Mesendoderm (in vitro differentiated cells): Measurements from ENCODE around the gene KLHL29.

Source experiments
- DNase-seq: peaks from one replicate; pipeline ENCODE4 v3.0.0; 2013
- H2AK5ac ChIP-seq: 2 replicates; pipeline ENCODE4 v1.6.1; 2013; ENCODE audit warnings: low read length, inconsistent platforms
- H2BK120ac ChIP-seq: 2 replicates; pipeline ENCODE4 v1.6.1; 2013; ENCODE audit warnings: low read depth, mild to moderate bottlenecking, low read length, moderate library complexity, mixed read lengths
- H2BK15ac ChIP-seq: replicated peaks from 2 replicates; pipeline ENCODE4 v1.6.1; 2013; ENCODE audit warnings: low read depth, mild to moderate bottlenecking, moderate library complexity
- H2BK5ac ChIP-seq: 2 replicates; pipeline ENCODE4 v1.6.1; 2013; ENCODE audit warnings: low read length, inconsistent platforms
- H3K18ac ChIP-seq: 2 replicates; pipeline ENCODE4 v1.6.1; 2013; ENCODE audit warnings: mild to moderate bottlenecking, low read length, mixed read lengths
- H3K23ac ChIP-seq: one replicate; pipeline ENCODE4 v1.6.1; 2013; ENCODE audit warnings: low read length
- H3K27ac ChIP-seq: 2 replicates; pipeline ENCODE4 v1.5.1; 2013; ENCODE audit warnings: low read depth, mild to moderate bottlenecking, inconsistent platforms, low read length, moderate library complexity
- H3K27me3 ChIP-seq: 2 replicates; pipeline ENCODE4 v1.6.1; 2013; ENCODE audit warnings: low read length, control low read depth, mild to moderate bottlenecking, inconsistent platforms; ENCODE audit not compliant: insufficient read depth, poor library complexity
- H3K36me3 ChIP-seq: 2 replicates; pipeline ENCODE4 v1.6.1; 2013; ENCODE audit warnings: low read length, inconsistent platforms; ENCODE audit not compliant: control insufficient read depth, insufficient read depth
- H3K4ac ChIP-seq: one replicate; pipeline ENCODE4 v1.6.1; 2013; ENCODE audit warnings: low read depth, mild to moderate bottlenecking, low read length, moderate library complexity
- H3K4me1 ChIP-seq: 2 replicates; pipeline ENCODE4 v1.6.1; 2013; ENCODE audit warnings: low read depth, low read length, inconsistent platforms; ENCODE audit not compliant: control insufficient read depth
- H3K4me2 ChIP-seq: 2 replicates; pipeline ENCODE4 v1.6.1; 2013; ENCODE audit warnings: low read length
- H3K4me3 ChIP-seq: 2 replicates; pipeline ENCODE4 v1.5.1; 2013; ENCODE audit warnings: mild to moderate bottlenecking, low read length
- H3K56ac ChIP-seq: one replicate; pipeline ENCODE4 v1.6.1; 2013; ENCODE audit warnings: low read length
- H3K79me1 ChIP-seq: 2 replicates; pipeline ENCODE4 v1.6.1; 2013; ENCODE audit warnings: low read length, inconsistent platforms
- H3K79me2 ChIP-seq: 2 replicates; pipeline ENCODE4 v1.6.1; 2013; ENCODE audit warnings: mild to moderate bottlenecking, low read length; ENCODE audit not compliant: control insufficient read depth, insufficient read depth
- H3K9ac ChIP-seq: 2 replicates; pipeline ENCODE4 v1.6.1; 2013; ENCODE audit warnings: low read length, inconsistent platforms
- H4K5ac ChIP-seq: one replicate; pipeline ENCODE4 v1.6.1; 2013; ENCODE audit warnings: low read length
- H4K8ac ChIP-seq: one replicate; pipeline ENCODE4 v1.6.1; 2013; ENCODE audit warnings: low read depth, mild to moderate bottlenecking, control low read depth, low read length, moderate library complexity
- WGBS: extraction: QIAGEN DNeasy Blood & Tissue Kit; methylation state at CpG from one replicate; pipeline ENCODE4 v1.1.7; 2013; ENCODE audit warnings: low lambda C conversion rate, missing lambda C conversion rate; ENCODE audit not compliant: insufficient coverage; ENCODE audit errors: extremely low coverage; 5-methylcytosine and 5-hydroxymethylcytosine counted together

The KLHL29 gene

GRCh38 chr2:23409248-23409647, 24.3 kb downstream of the KLHL29 start:
- H3K27me3 ChIP-seq: no peaks in the 10 kb centered on the region
- no peak overlapping the region for H3K56ac ChIP-seq
- no peak overlapping the region for H2BK15ac ChIP-seq
- no peak overlapping the region for H2AK5ac ChIP-seq
- no peak overlapping the region for H2BK120ac ChIP-seq
- no peak for DNase-seq
- H3K27ac ChIP-seq: no peak overlapping the region
- no peak overlapping the region for H3K4ac ChIP-seq
- H3K79me1 ChIP-seq: no peaks in the 10 kb centered on the region
- H4K8ac ChIP-seq: no peak overlapping the region
- peaks cover 3% of the 10 kb centered on the region for H3K4me1 ChIP-seq
- WGBS: no CpG with 5 or more reads among the region's 8 CpGs
- no peaks in the 10 kb centered on the region for H3K36me3 ChIP-seq
- H3K4me3 ChIP-seq: no peak overlapping the region
- H3K9ac ChIP-seq: no peak overlapping the region
- no peak overlapping the region for H2BK5ac ChIP-seq
- H4K5ac ChIP-seq: no peak overlapping the region
- H3K79me2 ChIP-seq: no peaks in the 10 kb centered on the region
- H3K18ac ChIP-seq: no peak overlapping the region
- no peak overlapping the region for H3K23ac ChIP-seq
- H3K4me2 ChIP-seq: no peak overlapping the region

- DNase-seq: no peak
- no peak overlapping the region for H3K27ac ChIP-seq
- H3K4me1 ChIP-seq: no peaks in the 10 kb centered on the region
- H2BK15ac ChIP-seq: no peak overlapping the region
- no peak overlapping the region for H3K4me2 ChIP-seq
- H3K18ac ChIP-seq: no peak overlapping the region
- no peak overlapping the region for H4K5ac ChIP-seq
- H3K23ac ChIP-seq: no peak overlapping the region
- no peak overlapping the region for H3K9ac ChIP-seq
- H3K36me3 ChIP-seq: no peaks in the 10 kb centered on the region
- H2AK5ac ChIP-seq: no peak overlapping the region
- no peaks in the 10 kb centered on the region for H3K79me1 ChIP-seq
- no peaks in the 10 kb centered on the region for H3K79me2 ChIP-seq
- H2BK5ac ChIP-seq: no peak overlapping the region
- no peak overlapping the region for H3K4ac ChIP-seq
- no peak overlapping the region for H4K8ac ChIP-seq
- no CpG with 5 or more reads among the region's 6 CpGs for WGBS
- no peak overlapping the region for H3K56ac ChIP-seq
- no peak overlapping the region for H2BK120ac ChIP-seq
- no peaks in the 10 kb centered on the region for H3K27me3 ChIP-seq
- H3K4me3 ChIP-seq: no peak overlapping the region
Observed at GRCh38 chr2:23410596-23410995, 25.6 kb downstream of the KLHL29 start.

DNA sequence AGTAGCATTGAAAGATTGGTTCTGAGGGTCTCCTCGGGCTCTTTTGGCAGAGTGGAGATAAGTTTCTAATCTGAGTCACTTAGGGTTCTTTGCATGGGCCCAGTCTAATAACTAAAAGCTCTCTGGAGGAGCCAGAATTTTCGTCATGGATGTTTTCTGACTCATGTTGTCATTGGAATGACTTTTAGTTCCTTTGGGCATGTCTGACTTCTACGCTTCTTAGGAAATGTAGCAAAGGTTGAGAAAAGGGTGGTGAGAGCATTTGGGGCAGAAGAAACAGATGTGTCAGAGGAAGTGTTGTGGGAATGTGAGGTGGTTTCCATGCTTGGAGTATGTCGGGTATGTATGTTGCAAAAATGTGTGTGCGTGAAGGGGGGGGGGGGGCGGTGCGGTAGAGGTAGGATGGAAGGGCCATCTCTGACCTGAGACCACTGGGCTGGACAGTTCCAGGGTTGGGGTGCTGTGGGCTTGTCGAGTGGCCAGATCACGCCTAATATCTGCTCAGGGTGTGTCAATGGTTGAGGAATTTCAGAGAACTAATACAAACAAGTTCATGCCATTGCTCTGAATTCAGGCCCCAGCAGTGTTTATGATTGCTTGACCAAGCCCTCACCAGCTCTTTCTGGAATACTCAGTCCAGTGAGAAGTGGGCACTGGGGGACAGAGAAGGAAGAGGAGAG, 26.9 kb downstream of the KLHL29 start:
- Histone ChIP-seq H3K18ac (no peak overlapping the region), H2BK15ac (no peak overlapping the region), H3K79me1 (no peaks in the 10 kb centered on the region), H2AK5ac (no peak overlapping the region), H3K4me2 (no peak overlapping the region), H4K5ac (no peak overlapping the region), H3K9ac (no peak overlapping the region), H3K56ac (no peak overlapping the region), H3K4ac (no peak overlapping the region), H2BK5ac (no peak overlapping the region), H3K4me3 (no peak overlapping the region), H3K27ac (no peak overlapping the region), H3K79me2 (no peaks in the 10 kb centered on the region), H3K23ac (no peak overlapping the region), H3K27me3 (no peaks in the 10 kb centered on the region), H4K8ac (no peak overlapping the region), H3K4me1 (no peaks in the 10 kb centered on the region), H3K36me3 (no peaks in the 10 kb centered on the region), H2BK120ac (no peak overlapping the region)
- no peak for DNase-seq
- no CpG with 5 or more reads among the region's 9 CpGs for WGBS

DNA sequence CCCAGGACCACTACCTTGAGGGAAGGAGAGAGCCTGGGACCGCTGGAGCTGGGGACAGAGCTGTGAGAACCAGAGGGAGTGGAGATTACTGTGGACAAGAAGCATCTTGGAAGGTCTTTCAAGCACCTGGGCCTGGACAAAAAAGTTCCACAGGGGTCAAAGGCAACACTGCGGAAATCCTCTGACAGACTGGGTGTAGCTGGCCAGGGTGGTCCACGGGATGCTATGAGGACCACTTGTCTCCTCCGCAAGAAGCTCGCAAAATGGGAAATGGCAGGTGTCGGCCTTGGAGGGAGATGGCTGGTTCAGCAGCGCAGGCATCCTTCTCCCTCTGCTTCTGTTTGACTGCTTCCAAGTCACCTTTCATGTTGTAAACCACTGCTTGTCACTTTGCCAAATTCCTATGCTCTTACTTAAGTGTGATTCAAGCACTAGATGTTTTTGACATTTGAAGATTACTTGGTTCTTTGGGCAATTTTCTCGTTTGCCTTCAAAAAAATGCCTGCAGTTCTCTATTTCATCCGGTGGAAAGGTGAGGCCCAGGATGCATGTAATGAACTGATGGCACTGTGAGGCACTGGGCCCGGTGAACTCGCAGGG, 27.7 kb downstream of the KLHL29 start:
- H3K9ac ChIP-seq: no peak overlapping the region
- H3K4me2 ChIP-seq: no peak overlapping the region
- no peak overlapping the region for H2BK15ac ChIP-seq
- no CpG with 5 or more reads among the region's 11 CpGs for WGBS
- H3K4me3 ChIP-seq: no peak overlapping the region
- H4K8ac ChIP-seq: no peak overlapping the region
- H3K36me3 ChIP-seq: no peaks in the 10 kb centered on the region
- DNase-seq: no peak
- H3K4me1 ChIP-seq: no peaks in the 10 kb centered on the region
- no peak overlapping the region for H2AK5ac ChIP-seq
- no peak overlapping the region for H3K23ac ChIP-seq
- H3K4ac ChIP-seq: no peak overlapping the region
- no peaks in the 10 kb centered on the region for H3K79me2 ChIP-seq
- no peak overlapping the region for H4K5ac ChIP-seq
- no peak overlapping the region for H3K18ac ChIP-seq
- no peak overlapping the region for H3K56ac ChIP-seq
- H2BK5ac ChIP-seq: no peak overlapping the region
- H3K27me3 ChIP-seq: no peaks in the 10 kb centered on the region
- H3K27ac ChIP-seq: no peak overlapping the region
- H2BK120ac ChIP-seq: no peak overlapping the region
- H3K79me1 ChIP-seq: no peaks in the 10 kb centered on the region

DNA sequence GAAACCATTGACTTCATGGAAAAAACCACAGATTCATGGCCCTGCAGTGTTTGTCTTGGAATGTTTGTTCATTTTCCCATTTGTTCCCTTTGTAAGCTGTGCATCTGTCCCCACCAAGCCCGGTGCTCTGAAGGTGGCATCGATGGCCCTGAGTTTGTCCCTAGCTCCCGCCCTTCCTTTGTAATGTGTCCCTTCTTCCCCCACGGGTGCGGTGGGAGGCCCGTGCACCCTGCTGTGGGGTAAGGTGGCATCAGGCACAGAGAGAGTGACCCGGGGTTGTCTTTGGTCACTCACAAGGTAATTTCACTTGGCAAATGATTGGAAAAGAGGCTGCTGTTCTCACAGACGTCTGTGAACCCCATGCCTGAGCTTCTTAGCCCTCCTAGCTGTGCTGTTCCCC, 28.7 kb downstream of the KLHL29 start:
- no peak overlapping the region for H2AK5ac ChIP-seq
- no peak overlapping the region for H3K4ac ChIP-seq
- H3K4me1 ChIP-seq: no peaks in the 10 kb centered on the region
- no peak overlapping the region for H3K18ac ChIP-seq
- H3K79me2 ChIP-seq: no peaks in the 10 kb centered on the region
- H3K23ac ChIP-seq: no peak overlapping the region
- H4K5ac ChIP-seq: no peak overlapping the region
- H3K27me3 ChIP-seq: no peaks in the 10 kb centered on the region
- H2BK15ac ChIP-seq: no peak overlapping the region
- no peak overlapping the region for H4K8ac ChIP-seq
- no CpG with 5 or more reads among the region's 8 CpGs for WGBS
- no peak overlapping the region for H3K4me3 ChIP-seq
- H3K36me3 ChIP-seq: no peaks in the 10 kb centered on the region
- no peak overlapping the region for H3K27ac ChIP-seq
- no peak overlapping the region for H2BK5ac ChIP-seq
- DNase-seq: no peak
- no peak overlapping the region for H3K4me2 ChIP-seq
- H3K9ac ChIP-seq: no peak overlapping the region
- no peak overlapping the region for H3K56ac ChIP-seq
- no peaks in the 10 kb centered on the region for H3K79me1 ChIP-seq
- H2BK120ac ChIP-seq: no peak overlapping the region

DNA sequence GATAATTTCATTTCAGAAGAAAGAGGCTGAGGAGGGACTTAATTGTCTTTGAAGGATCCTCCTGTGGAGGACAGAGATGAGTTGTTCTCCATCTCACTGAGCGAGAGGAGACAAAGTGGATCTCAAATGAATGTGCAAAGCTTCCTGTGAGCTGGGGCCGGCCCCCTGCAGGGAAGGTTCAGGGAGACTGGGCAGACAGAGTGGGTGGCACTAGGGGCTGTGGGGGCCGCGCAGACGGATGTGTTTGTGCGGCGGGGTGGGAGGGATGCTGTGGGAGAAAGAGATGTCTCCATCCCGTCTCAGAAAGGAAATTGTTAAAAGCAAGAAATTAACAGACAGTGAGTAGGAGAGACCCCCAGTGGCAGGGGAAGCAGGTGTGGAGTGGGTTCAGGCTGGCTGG, 29.1 kb downstream of the KLHL29 start:
- Histone ChIP-seq H3K36me3 (no peaks in the 10 kb centered on the region), H3K23ac (no peak overlapping the region), H3K27ac (no peak overlapping the region), H3K4me1 (no peaks in the 10 kb centered on the region), H3K4ac (no peak overlapping the region), H4K8ac (no peak overlapping the region), H3K79me2 (no peaks in the 10 kb centered on the region), H3K18ac (no peak overlapping the region), H2BK5ac (no peak overlapping the region), H3K27me3 (no peaks in the 10 kb centered on the region), H2BK120ac (no peak overlapping the region), H3K9ac (no peak overlapping the region), H2AK5ac (no peak overlapping the region), H3K4me3 (no peak overlapping the region), H4K5ac (no peak overlapping the region), H3K56ac (no peak overlapping the region), H3K4me2 (no peak overlapping the region), H3K79me1 (no peaks in the 10 kb centered on the region), H2BK15ac (no peak overlapping the region)
- no CpG with 5 or more reads among the region's 8 CpGs for WGBS
- no peak for DNase-seq
